IMR-90 (cell line): ENCODE results near the gene PLA2G4B. TPM values are rescaled to one million over a fixed set of nuclear protein-coding genes. Genes with fewer than 3 reads are reported as not detected.

ENCODE experiments used
- ATAC-seq: fragments of 200-7000 bp; cut with Tn5 transposase; 2 replicates; pipeline ENCODE4 v1.9.1; 2020; ENCODE audit warnings: low read depth, mild to moderate bottlenecking, moderate library complexity
- BruUV-seq: library from RNA; stranded (reverse); fragments of 400-500 nt; replicated peaks from 2 replicates; lab custom pipeline; 2021; lab: Mats Ljungman, UMichigan
- CTCF ChIA-PET: fragments of 300-600 bp; formaldehyde crosslinking; extraction: SDS; loops from one replicate; lab custom pipeline; 2021; ENCODE audit warnings: antibody characterized with exemption; lab: Yijun Ruan, JAX
- POLR2A ChIA-PET: fragments of 300-600 bp; sonication (Branson Sonifier 250); formaldehyde crosslinking; loops from one replicate; lab custom pipeline; 2022; ENCODE audit warnings: antibody characterized with exemption; ENCODE audit not compliant: unreplicated experiment; lab: Charles Lee
- DNase-seq: peaks from one replicate; pipeline ENCODE4 v3.0.0; 2013
- H2AFZ ChIP-seq: replicated peaks from 2 replicates; pipeline ENCODE3; 2013; ENCODE audit warnings: low read length, mild to moderate bottlenecking; ENCODE audit not compliant: poor library complexity
- H2AK5ac ChIP-seq: 2 replicates; pipeline ENCODE4 v1.6.1; 2013; ENCODE audit warnings: low read depth, low read length, inconsistent platforms
- H2AK9ac ChIP-seq: replicated peaks from 2 replicates; pipeline ENCODE3; 2013; ENCODE audit warnings: mild to moderate bottlenecking, low read depth, low read length, moderate library complexity; ENCODE audit not compliant: poor library complexity
- H2BK120ac ChIP-seq: 2 replicates; pipeline ENCODE4 v1.6.1; 2013; ENCODE audit warnings: low read depth, low read length, inconsistent platforms
- H2BK15ac ChIP-seq: 3 replicates; pipeline ENCODE4 v1.6.1; 2013; ENCODE audit warnings: low read depth, low read length, inconsistent platforms
- H2BK20ac ChIP-seq: 2 replicates; pipeline ENCODE4 v1.6.1; 2013; ENCODE audit warnings: low read depth, mild to moderate bottlenecking, inconsistent platforms, low read length, moderate library complexity
- H2BK5ac ChIP-seq: 2 replicates; pipeline ENCODE4 v1.6.1; 2013; ENCODE audit warnings: mild to moderate bottlenecking, low read depth, low read length, inconsistent platforms; ENCODE audit not compliant: poor library complexity, severe bottlenecking
- H3K14ac ChIP-seq: replicated peaks from 2 replicates; pipeline ENCODE4 v1.6.1; 2013; ENCODE audit warnings: low read depth, low read length, inconsistent platforms
- H3K18ac ChIP-seq: 2 replicates; pipeline ENCODE4 v1.6.1; 2013; ENCODE audit warnings: low read depth, low read length, control low read depth
- H3K23ac ChIP-seq: 2 replicates; pipeline ENCODE4 v1.6.1; 2013; ENCODE audit warnings: low read depth, low read length, inconsistent platforms
- H3K27ac ChIP-seq: 2 replicates; pipeline ENCODE4 v1.5.1; 2013; ENCODE audit warnings: mild to moderate bottlenecking, control low read depth, low read length; ENCODE audit not compliant: insufficient read depth
- H3K27me3 ChIP-seq: 2 replicates; pipeline ENCODE4 v1.6.1; 2013; ENCODE audit warnings: low read length; ENCODE audit not compliant: control insufficient read depth, insufficient read depth
- H3K36me3 ChIP-seq: 2 replicates; pipeline ENCODE4 v1.6.1; 2013; ENCODE audit warnings: low read length, mixed read lengths; ENCODE audit not compliant: control insufficient read depth, insufficient read depth
- H3K4ac ChIP-seq: 2 replicates; pipeline ENCODE4 v1.6.1; 2013; ENCODE audit warnings: low read depth, low read length, inconsistent platforms
- H3K4me1 ChIP-seq: 2 replicates; pipeline ENCODE4 v1.6.1; 2013; ENCODE audit warnings: low read length, mixed read lengths; ENCODE audit not compliant: control insufficient read depth, insufficient read depth
- H3K4me2 ChIP-seq: 2 replicates; pipeline ENCODE4 v1.6.1; 2013; ENCODE audit warnings: low read depth, mild to moderate bottlenecking, control low read depth, low read length, moderate library complexity
- H3K4me3 ChIP-seq: 2 replicates; pipeline ENCODE4 v1.5.1; 2013; ENCODE audit warnings: low read depth, mild to moderate bottlenecking, control low read depth, low read length, moderate library complexity; ENCODE audit not compliant: insufficient read depth
- H3K56ac ChIP-seq: 2 replicates; pipeline ENCODE4 v1.6.1; 2013; ENCODE audit warnings: low read length, inconsistent platforms; ENCODE audit not compliant: insufficient read depth; ENCODE audit errors: extremely low read depth
- H3K79me1 ChIP-seq, 2 experiments: 2 replicates each; pipeline ENCODE4 v1.6.1; 2013; ENCODE audit warnings: low read length in 2 of 2, inconsistent platforms in 1 of 2, low read depth in 1 of 2
- H3K9ac ChIP-seq: 2 replicates; pipeline ENCODE4 v1.6.1; 2013; ENCODE audit warnings: low read depth, low read length, control low read depth
- H3K9me1 ChIP-seq: 2 replicates; pipeline ENCODE4 v1.6.1; 2013; ENCODE audit warnings: low read length, inconsistent platforms; ENCODE audit not compliant: insufficient read depth
- H3K9me3 ChIP-seq: 2 replicates; pipeline ENCODE4 v1.6.1; 2013; ENCODE audit warnings: low read length; ENCODE audit not compliant: control insufficient read depth, insufficient read depth
- H4K20me1 ChIP-seq: 2 replicates; pipeline ENCODE4 v1.6.1; 2013; ENCODE audit warnings: low read length, inconsistent platforms; ENCODE audit not compliant: insufficient read depth
- H4K5ac ChIP-seq: 2 replicates; pipeline ENCODE4 v1.6.1; 2013; ENCODE audit warnings: mild to moderate bottlenecking, low read depth, low read length, control low read depth
- H4K8ac ChIP-seq, 2 experiments: 2 replicates each; pipeline ENCODE4 v1.6.1; 2013; ENCODE audit warnings: low read depth in 2 of 2, low read length in 2 of 2, control low read depth in 1 of 2, inconsistent platforms in 1 of 2
- H4K91ac ChIP-seq: 2 replicates; pipeline ENCODE4 v1.6.1; 2013; ENCODE audit warnings: low read depth, low read length, inconsistent platforms; ENCODE audit not compliant: insufficient read depth
- CEBPB ChIP-seq: IDR thresholded peaks from 2 replicates; pipeline ENCODE4 v1.6.1; 2012; ENCODE audit warnings: low read depth, low read length, improper control_type of control experiment
- FOS ChIP-seq: fragments of 150-350 bp; IDR thresholded peaks from 2 replicates; pipeline ENCODE4 v1.6.1; 2016; ENCODE audit warnings: low read depth, low read length
- MXI1 ChIP-seq: IDR thresholded peaks from 2 replicates; pipeline ENCODE4 v1.6.1; 2012; ENCODE audit warnings: low read depth, mild to moderate bottlenecking, low read length, moderate library complexity, borderline replicate concordance
- NFE2L2 ChIP-seq: fragments of 150-350 bp; IDR thresholded peaks from 2 replicates; pipeline ENCODE4 v1.6.1; 2016; ENCODE audit warnings: low read depth, mild to moderate bottlenecking, low read length
- RAD21 ChIP-seq: IDR thresholded peaks from 2 replicates; pipeline ENCODE4 v1.6.1; 2012; ENCODE audit warnings: low read length, improper control_type of control experiment
- RCOR1 ChIP-seq: IDR thresholded peaks from 2 replicates; pipeline ENCODE4 v1.6.1; 2012; ENCODE audit warnings: mild to moderate bottlenecking, low read length, improper control_type of control experiment; ENCODE audit not compliant: insufficient replicate concordance
- WGBS, 2 experiments: methylation state at CpG; one replicate each; pipeline versions ENCODE4 v1.1.5 to v1.1.7; 2013; ENCODE audit warnings: missing lambda C conversion rate in 2 of 2; ENCODE audit not compliant: insufficient read length in 1 of 2; ENCODE audit errors: extremely low coverage in 2 of 2; 5-methylcytosine and 5-hydroxymethylcytosine counted together
- dilution Hi-C: fragments of 300-500 bp; cut with HindIII; formaldehyde crosslinking; loops from one replicate; pipeline ENCODE4 v1.14.3; 2018; ENCODE audit warnings: low sequenced_read_pairs; ENCODE audit not compliant: unreplicated experiment
- in situ Hi-C: fragments of 300-500 bp; cut with MboI; formaldehyde crosslinking; loops from 3 replicates; pipeline ENCODE4 v1.14.3; 2019; ENCODE audit warnings: low sequenced_read_pairs, inconsistent platforms, mixed read lengths
- intact Hi-C: fragments of 100-400 bp; cut with micrococcal nuclease; formaldehyde crosslinking; loops from 2 replicates; pipeline ENCODE4 v1.10.0; 2022
- polyA plus RNA-seq, 3 experiments: library from polyadenylated mRNA; depleted of rRNA; stranded (reverse); fragments of >200 nt; gene quantifications; 2 replicates each; pipeline ENCODE4 v1.2.3, GENCODE V29; 2012; ENCODE audit warnings: low replicate concordance in 1 of 3
- total RNA-seq: library from RNA; depleted of rRNA; stranded (reverse); fragments of >200 nt; gene quantifications from 2 replicates; pipeline ENCODE4 v1.2.3, GENCODE V29; 2012
- TF ChIP-seq, protein P1 (sequence below): conservative IDR thresholded peaks from 2 replicates; pipeline ENCODE4 v1.5.1; 2012; ENCODE audit warnings: mild to moderate bottlenecking, low read depth, low read length, improper control_type of control experiment
- TF ChIP-seq, protein P2 (sequence below): fragments of 150-350 bp; IDR thresholded peaks from 2 replicates; pipeline ENCODE4 v1.6.1; 2016; ENCODE audit warnings: low read depth, mild to moderate bottlenecking, low read length, moderate library complexity, borderline replicate concordance

The PLA2G4B gene
- total and polyA plus RNA-seq, 2 of the 4 experiments (the other 2 are of a cell fraction) = 0.18 to 3.1 TPM

DNA sequence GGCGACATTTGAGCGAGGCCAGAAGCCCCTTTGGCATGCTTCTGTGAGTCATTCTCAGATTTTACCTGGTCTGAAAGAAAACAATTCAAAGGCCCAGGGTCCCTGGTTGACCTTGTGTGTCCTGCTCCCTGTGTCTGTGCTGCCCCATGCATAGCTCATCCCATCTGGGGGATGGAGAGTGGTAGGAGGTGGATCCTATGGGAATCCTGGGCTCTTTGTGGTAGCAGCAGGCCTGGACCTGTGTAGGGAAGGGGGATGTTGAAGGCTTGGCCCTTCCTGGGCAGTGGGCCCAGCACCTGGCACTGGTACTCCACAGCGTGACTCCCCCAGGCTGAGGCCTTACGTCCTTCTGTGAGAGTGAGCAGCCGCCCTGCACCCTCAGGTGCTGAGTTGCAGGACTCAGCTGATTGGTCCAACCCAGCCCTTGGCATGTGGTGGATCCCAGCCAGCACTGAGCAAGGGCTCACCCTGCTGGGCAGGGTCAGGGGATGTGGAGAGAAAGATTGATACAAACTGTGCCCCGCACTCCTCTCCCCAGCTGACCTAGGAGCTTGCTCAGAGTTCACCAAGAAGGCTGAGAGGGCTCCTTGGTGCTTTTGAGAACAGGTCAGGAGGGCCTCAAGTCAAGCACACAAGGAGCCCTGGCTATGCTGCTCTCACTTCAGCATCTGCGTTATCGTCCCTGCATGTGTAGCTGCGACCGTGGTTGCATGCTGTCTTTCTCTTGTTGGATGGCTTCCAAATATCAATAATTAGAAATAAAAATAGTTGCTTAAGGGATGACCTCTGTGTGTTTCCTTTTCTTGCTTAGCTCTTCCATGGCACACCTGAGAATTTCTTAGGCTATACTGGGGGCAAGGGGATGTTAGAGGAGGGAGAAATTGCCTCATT, 32.1 kb upstream of the PLA2G4B start (continued):
- TF ChIP-seq MXI1 (no peak), NFE2L2 (no peak)

DNA sequence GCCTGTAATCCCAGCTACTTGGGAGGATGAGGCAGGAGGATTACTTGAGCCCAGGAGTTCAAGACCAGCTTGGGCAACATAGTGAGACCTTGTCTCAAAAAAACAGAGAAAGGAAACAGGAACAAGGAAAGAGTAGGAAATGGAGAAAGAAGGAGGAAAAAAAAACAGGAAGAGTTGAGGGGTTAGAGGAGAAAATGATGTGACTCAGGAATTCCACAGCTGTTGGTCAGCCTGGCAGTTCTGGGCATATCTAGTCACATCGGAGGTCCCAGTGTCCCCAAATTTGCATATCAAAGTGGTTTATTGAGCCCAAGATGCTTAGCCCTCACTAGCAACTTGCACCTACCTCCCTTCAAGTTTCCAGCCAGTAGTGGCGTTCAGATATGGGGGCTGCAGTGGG, 29.5 kb upstream of the PLA2G4B start:
- Histone ChIP-seq H3K4me3 (no peak overlapping the region), H3K14ac (peak overlapping the region; percentile 41; the same call in 1 of the 2 replicates), H3K9me1 (peaks cover 21% of the 10 kb centered on the region; the same call in 1 of the 2 replicates), H2BK5ac (no peak overlapping the region), H2AFZ (no peak overlapping the region), H2BK120ac (peak overlapping the region; percentile 35; the same call in 1 of the 2 replicates), H3K18ac (no peak overlapping the region), H3K4me2 (no peak overlapping the region), H3K23ac (peak overlapping the region; percentile 59; the same call in 1 of the 2 replicates), H3K79me1 (peaks cover 22 to 58% of the 10 kb centered on the region in 2 experiments), H3K9ac (no peak overlapping the region), H2AK9ac (peak overlapping the region; percentile 80), H2BK15ac (no peak overlapping the region), H4K20me1 (peaks cover 13% of the 10 kb centered on the region; the same call in 1 of the 2 replicates), H3K9me3 (no peaks in the 10 kb centered on the region), H3K4ac (peak overlapping the region; percentile 50; the same call in 1 of the 2 replicates), H3K36me3 (peaks cover 12% of the 10 kb centered on the region; the same call in 1 of the 2 replicates), H3K27me3 (no peaks in the 10 kb centered on the region), H4K8ac (no peak overlapping the region), H2AK5ac (no peak overlapping the region), H4K91ac (no peak overlapping the region; the same call in 1 of the 2 replicates), H4K5ac (no peak overlapping the region), H3K4me1 (peaks cover 3% of the 10 kb centered on the region), H3K56ac (no peak overlapping the region), H2BK20ac (no peak overlapping the region), H3K27ac (no peak overlapping the region)
- ChIA-PET POLR2A (no interaction called here), CTCF (interaction anchor here (1.0 to 4.5 kb wide), 2 partner anchors 32 to 36 kb away, joined by 3 to 54 read pairs; partner anchors contain the start of gene MAPKBP1)
- in situ Hi-C loops (no loop called here), dilution Hi-C loops (no loop called here), intact Hi-C loops (no loop called here)
- no TSS peak for BruUV-seq
- WGBS, 2 experiments = no CpG with 5 or more reads among the region's 2 CpGs
- TF ChIP-seq, protein P1, sequence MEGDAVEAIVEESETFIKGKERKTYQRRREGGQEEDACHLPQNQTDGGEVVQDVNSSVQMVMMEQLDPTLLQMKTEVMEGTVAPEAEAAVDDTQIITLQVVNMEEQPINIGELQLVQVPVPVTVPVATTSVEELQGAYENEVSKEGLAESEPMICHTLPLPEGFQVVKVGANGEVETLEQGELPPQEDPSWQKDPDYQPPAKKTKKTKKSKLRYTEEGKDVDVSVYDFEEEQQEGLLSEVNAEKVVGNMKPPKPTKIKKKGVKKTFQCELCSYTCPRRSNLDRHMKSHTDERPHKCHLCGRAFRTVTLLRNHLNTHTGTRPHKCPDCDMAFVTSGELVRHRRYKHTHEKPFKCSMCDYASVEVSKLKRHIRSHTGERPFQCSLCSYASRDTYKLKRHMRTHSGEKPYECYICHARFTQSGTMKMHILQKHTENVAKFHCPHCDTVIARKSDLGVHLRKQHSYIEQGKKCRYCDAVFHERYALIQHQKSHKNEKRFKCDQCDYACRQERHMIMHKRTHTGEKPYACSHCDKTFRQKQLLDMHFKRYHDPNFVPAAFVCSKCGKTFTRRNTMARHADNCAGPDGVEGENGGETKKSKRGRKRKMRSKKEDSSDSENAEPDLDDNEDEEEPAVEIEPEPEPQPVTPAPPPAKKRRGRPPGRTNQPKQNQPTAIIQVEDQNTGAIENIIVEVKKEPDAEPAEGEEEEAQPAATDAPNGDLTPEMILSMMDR = no peak
- no peak for TF ChIP-seq FOS
- no peak for TF ChIP-seq RAD21
- no peak for TF ChIP-seq CEBPB
- TF ChIP-seq, protein P2, sequence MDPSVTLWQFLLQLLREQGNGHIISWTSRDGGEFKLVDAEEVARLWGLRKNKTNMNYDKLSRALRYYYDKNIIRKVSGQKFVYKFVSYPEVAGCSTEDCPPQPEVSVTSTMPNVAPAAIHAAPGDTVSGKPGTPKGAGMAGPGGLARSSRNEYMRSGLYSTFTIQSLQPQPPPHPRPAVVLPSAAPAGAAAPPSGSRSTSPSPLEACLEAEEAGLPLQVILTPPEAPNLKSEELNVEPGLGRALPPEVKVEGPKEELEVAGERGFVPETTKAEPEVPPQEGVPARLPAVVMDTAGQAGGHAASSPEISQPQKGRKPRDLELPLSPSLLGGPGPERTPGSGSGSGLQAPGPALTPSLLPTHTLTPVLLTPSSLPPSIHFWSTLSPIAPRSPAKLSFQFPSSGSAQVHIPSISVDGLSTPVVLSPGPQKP = no peak
- TF ChIP-seq RCOR1 = no peak
- DNase-seq (peak; percentile 12), ATAC-seq (no peak)
